H1 (cell line): ENCODE results near the gene TMEM245. TPM values are rescaled to one million over a fixed set of nuclear protein-coding genes. Genes with fewer than 3 reads are reported as not detected.

Experiments used
- CTCF ChIA-PET: fragments of 300-600 bp; sonication (Branson Sonifier 250); formaldehyde crosslinking; loops from one replicate; lab custom pipeline; 2021; ENCODE audit not compliant: partially characterized antibody; lab: Charles Lee
- POLR2A ChIA-PET: fragments of 300-600 bp; sonication (Branson Sonifier 250); formaldehyde crosslinking; loops from one replicate; lab custom pipeline; 2021; ENCODE audit warnings: inconsistent platforms; ENCODE audit not compliant: partially characterized antibody; lab: Charles Lee
- DNase-seq, 2 experiments: peaks; one replicate each; pipeline versions ENCODE4 v3.0.0 to v3.0.0-alpha.2; 2010 to 2022; ENCODE audit warnings: low spot score in 2 of 2, low read depth in 1 of 2, mixed read lengths in 1 of 2
- FAIRE-seq: peaks from 2 replicates; lab custom pipeline; 2011; peaks lifted over from hg19 to GRCh38; lab: Jason Lieb, UNC
- H2AFZ ChIP-seq: 2 replicates; pipeline ENCODE4 v1.8.1; 2012; ENCODE audit warnings: low read length, inconsistent platforms
- H2AK5ac ChIP-seq: 2 replicates; pipeline ENCODE4 v1.6.1; 2013; ENCODE audit warnings: low read depth, low read length
- H2BK120ac ChIP-seq: replicated peaks from 2 replicates; pipeline ENCODE3; 2013; ENCODE audit warnings: low read depth, low read length, inconsistent platforms
- H2BK12ac ChIP-seq: 2 replicates; pipeline ENCODE4 v1.6.1; 2013; ENCODE audit warnings: low read depth, low read length
- H2BK15ac ChIP-seq: 2 replicates; pipeline ENCODE4 v1.6.1; 2013; ENCODE audit warnings: low read length
- H2BK20ac ChIP-seq: 2 replicates; pipeline ENCODE4 v1.6.1; 2013; ENCODE audit warnings: low read length
- H2BK5ac ChIP-seq: 2 replicates; pipeline ENCODE4 v1.6.1; 2013; ENCODE audit warnings: low read depth, low read length
- H3K14ac ChIP-seq: 2 replicates; pipeline ENCODE4 v1.6.1; 2013; ENCODE audit warnings: inconsistent platforms; ENCODE audit not compliant: insufficient read length
- H3K18ac ChIP-seq: 2 replicates; pipeline ENCODE4 v1.6.1; 2013; ENCODE audit warnings: low read length; ENCODE audit errors: extremely low read depth
- H3K23ac ChIP-seq: 2 replicates; pipeline ENCODE4 v1.6.1; 2013; ENCODE audit warnings: inconsistent platforms; ENCODE audit not compliant: insufficient read length
- H3K23me2 ChIP-seq: 2 replicates; pipeline ENCODE4 v1.6.1; 2013; ENCODE audit warnings: low read depth, low read length
- H3K27ac ChIP-seq: 2 replicates; pipeline ENCODE4 v1.6.1; 2011; ENCODE audit warnings: low read depth, low read length, inconsistent platforms
- H3K27me3 ChIP-seq, 4 experiments: replicated peaks in 1 of 4; 1 replicate in 1 of 4; 2 replicates in 3 of 4; pipeline versions ENCODE4 v1.6.1 to v1.8.1; 2011 to 2013; ENCODE audit warnings: low read length in 3 of 4, mild to moderate bottlenecking in 3 of 4, inconsistent platforms in 2 of 4, mixed read lengths in 2 of 4, moderate library complexity in 1 of 4; ENCODE audit not compliant: control insufficient read depth in 3 of 4, insufficient read depth in 3 of 4; ENCODE audit errors: extremely low read depth in 1 of 4
- H3K36me3 ChIP-seq, 4 experiments: 2 replicates each; pipeline versions ENCODE4 v1.6.1 to v1.8.1; 2011 to 2013; ENCODE audit warnings: mild to moderate bottlenecking in 4 of 4, low read length in 3 of 4, moderate library complexity in 2 of 4, control low read depth in 1 of 4, inconsistent platforms in 1 of 4; ENCODE audit not compliant: insufficient read depth in 4 of 4, control insufficient read depth in 2 of 4
- H3K4ac ChIP-seq: replicated peaks from 2 replicates; pipeline ENCODE3; 2013; ENCODE audit warnings: low read length, low read depth, mixed read lengths, inconsistent platforms; ENCODE audit not compliant: insufficient read length
- H3K4me1 ChIP-seq, 4 experiments: replicated peaks in 1 of 4; 1 replicate in 1 of 4; 2 replicates in 3 of 4; pipeline versions ENCODE4 v1.6.1 to v1.8.1; 2011 to 2013; ENCODE audit warnings: low read length in 3 of 4, inconsistent platforms in 2 of 4, mixed read lengths in 1 of 4; ENCODE audit not compliant: insufficient read depth in 4 of 4, control insufficient read depth in 3 of 4
- H3K4me2 ChIP-seq, 2 experiments: 2 replicates each; pipeline versions ENCODE4 v1.6.1 to v1.8.1; 2011 to 2013; ENCODE audit warnings: low read depth in 2 of 2, low read length in 2 of 2, control low read depth in 1 of 2, inconsistent platforms in 1 of 2, mild to moderate bottlenecking in 1 of 2; ENCODE audit not compliant: insufficient read depth in 1 of 2
- H3K4me3 ChIP-seq, 4 experiments: fragments of 200-600, 300-600 bp in 1 of 4; sonication (generic), shearing (Covaris generic), sonication (Bioruptor Twin) in 1 of 4; 2 replicates each; pipeline versions ENCODE4 v1.5.1 to v1.8.1; 2011 to 2016; ENCODE audit warnings: low read length in 4 of 4, low read depth in 3 of 4, control low read depth in 2 of 4, inconsistent platforms in 2 of 4, mild to moderate bottlenecking in 2 of 4, mixed read lengths in 1 of 4, moderate library complexity in 1 of 4; ENCODE audit not compliant: insufficient read depth in 2 of 4; ENCODE audit errors: extremely low read depth in 1 of 4
- H3K56ac ChIP-seq: replicated peaks from 2 replicates; pipeline ENCODE3; 2013; ENCODE audit warnings: low read depth, mild to moderate bottlenecking, mixed read lengths, low read length, inconsistent platforms; ENCODE audit not compliant: insufficient read length
- H3K79me1 ChIP-seq: 2 replicates; pipeline ENCODE4 v1.6.1; 2013; ENCODE audit warnings: low read depth, low read length, control low read depth
- H3K79me2 ChIP-seq, 2 experiments: 2 replicates each; pipeline versions ENCODE4 v1.6.1 to v1.8.1; 2012 to 2013; ENCODE audit warnings: low read length in 2 of 2, mild to moderate bottlenecking in 2 of 2, inconsistent platforms in 1 of 2; ENCODE audit not compliant: insufficient read depth in 2 of 2, control insufficient read depth in 1 of 2
- H3K9ac ChIP-seq, 4 experiments: replicated peaks in 1 of 4; 1 replicate in 1 of 4; 2 replicates in 3 of 4; pipeline versions ENCODE4 v1.6.1 to v1.8.1; 2011 to 2013; ENCODE audit warnings: low read depth in 3 of 4, low read length in 3 of 4, control low read depth in 2 of 4, mild to moderate bottlenecking in 2 of 4, moderate library complexity in 2 of 4, inconsistent platforms in 1 of 4; ENCODE audit errors: extremely low read depth in 1 of 4
- H3K9me3 ChIP-seq, 2 experiments: 2 replicates each; pipeline versions ENCODE4 v1.6.1 to v1.8.1; 2012 to 2013; ENCODE audit warnings: mild to moderate bottlenecking in 2 of 2, moderate library complexity in 2 of 2, control low read depth in 1 of 2, inconsistent platforms in 1 of 2, low read depth in 1 of 2, low read length in 1 of 2, mixed read lengths in 1 of 2; ENCODE audit not compliant: insufficient read depth in 2 of 2
- H4K20me1 ChIP-seq, 2 experiments: replicated peaks in 1 of 2; 2 replicates each; pipeline versions ENCODE3 to v1.8.1; 2011 to 2013; ENCODE audit warnings: inconsistent platforms in 2 of 2, low read length in 2 of 2, mild to moderate bottlenecking in 1 of 2; ENCODE audit not compliant: insufficient read depth in 2 of 2, control insufficient read depth in 1 of 2
- H4K5ac ChIP-seq: 2 replicates; pipeline ENCODE4 v1.6.1; 2013; ENCODE audit warnings: low read length, low read depth, mixed read lengths, inconsistent platforms; ENCODE audit not compliant: insufficient read length
- H4K8ac ChIP-seq: 2 replicates; pipeline ENCODE4 v1.8.0; 2013; ENCODE audit warnings: mild to moderate bottlenecking, moderate library complexity, low read length, inconsistent platforms; ENCODE audit not compliant: insufficient read depth; ENCODE audit errors: extremely low read depth
- H4K91ac ChIP-seq: replicated peaks from 2 replicates; pipeline ENCODE3; 2013; ENCODE audit warnings: low read length, mixed read lengths, inconsistent platforms; ENCODE audit not compliant: insufficient read length
- MAFK ChIP-seq: IDR thresholded peaks from 2 replicates; pipeline ENCODE4 v1.6.1; 2012; ENCODE audit warnings: low read depth, mild to moderate bottlenecking, improper control_type of control experiment, low read length
- SIN3A ChIP-seq, 2 experiments: IDR thresholded peaks in 1 of 2; conservative IDR thresholded peaks in 1 of 2; 2 replicates each; pipeline ENCODE4 v1.6.1; 2011 to 2012; ENCODE audit warnings: low read length in 2 of 2, improper control_type of control experiment in 1 of 2, low read depth in 1 of 2, mild to moderate bottlenecking in 1 of 2
- WGBS, 2 experiments: shearing (Covaris generic) in 1 of 2; methylation state at CpG; one replicate each; pipeline versions ENCODE4 v1.1.6 to v1.1.7; 2013 to 2015; ENCODE audit warnings: low lambda C conversion rate in 2 of 2, mixed read lengths in 2 of 2, inconsistent platforms in 1 of 2, low coverage in 1 of 2, missing lambda C conversion rate in 1 of 2; ENCODE audit not compliant: insufficient replicate concordance in 2 of 2, insufficient coverage in 1 of 2, insufficient read length in 1 of 2; ENCODE audit errors: extremely low coverage in 1 of 2, missing lambda C conversion rate in 1 of 2; 5-methylcytosine and 5-hydroxymethylcytosine counted together
- polyA plus RNA-seq, 7 experiments: library from polyadenylated mRNA; depleted of rRNA in 3 of 7; stranded (reverse) in 5 of 7; unstranded in 2 of 7; fragments of >200 nt in 5 of 7; fragments of 200-250 nt in 2 of 7; gene quantifications; 1 replicate in 5 of 7; 2 replicates in 1 of 7; 4 replicates in 1 of 7; pipeline versions ENCODE4 v1.2.1 to v1.2.3, GENCODE V29; 2011 to 2013; ENCODE audit warnings: missing spikeins in 2 of 7, mixed read lengths in 2 of 7
- total RNA-seq: library from RNA; stranded (reverse); fragmentation: NEBNext Ultra II Directional; extraction: Animal tissue kit (Norgen Biotek cat#: 25700); gene quantifications from 2 replicates; pipeline ENCODE4 v1.2.1, GENCODE V29; 2021
- TF ChIP-seq, protein P1 (sequence below), 3 experiments: IDR thresholded peaks; 1 replicate in 2 of 3; 2 replicates in 1 of 3; pipeline versions ENCODE4 v1.5.1 to v1.6.1; 2011; ENCODE audit warnings: low read length in 3 of 3, mild to moderate bottlenecking in 3 of 3, inconsistent platforms in 2 of 3, low read depth in 1 of 3, moderate library complexity in 1 of 3; ENCODE audit not compliant: insufficient read depth in 1 of 3; ENCODE audit errors: control extremely low read depth in 1 of 3

The TMEM245 gene
- total and polyA plus RNA-seq, 2 of the 8 experiments (the other 6 are each of a cell fraction or from before 2014, with no cell fraction given) = 44.3 to 45.8 TPM

DNA sequence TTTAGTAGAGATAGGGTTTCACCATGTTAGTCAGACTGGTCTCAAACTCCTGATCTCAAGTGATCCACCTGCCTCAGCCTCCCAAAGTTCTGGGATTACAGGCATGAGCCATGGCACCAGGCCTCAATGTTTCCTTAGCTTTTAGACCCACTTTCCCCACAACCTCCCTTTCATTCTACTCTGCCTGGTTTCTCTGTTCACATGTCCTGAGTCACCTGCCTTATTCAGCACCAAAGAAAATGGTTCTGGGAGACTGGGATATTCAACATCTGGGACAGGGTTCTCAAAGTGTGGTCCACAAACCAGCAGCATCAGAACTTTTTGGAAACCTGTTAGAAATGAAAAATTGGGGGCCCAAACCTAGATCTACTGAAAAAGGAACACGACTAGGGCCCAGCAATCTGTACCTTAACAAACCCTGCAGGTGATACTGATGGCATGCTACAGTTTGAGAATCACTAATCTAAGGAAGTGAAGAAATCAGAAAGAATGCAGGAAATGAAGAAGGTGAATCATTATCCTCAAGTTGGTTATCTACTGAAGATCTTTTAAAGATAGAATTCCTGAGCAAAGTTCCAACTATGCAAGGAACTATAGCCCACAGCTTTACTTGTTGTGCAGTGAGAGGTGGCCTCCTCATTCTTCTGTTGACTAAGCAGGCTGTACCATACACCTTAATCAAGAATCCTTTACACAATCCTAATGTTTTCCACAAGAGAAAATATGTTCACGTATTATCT lies 54.6 kb downstream of the TMEM245 start:
- Histone ChIP-seq H3K9ac (no peak overlapping the region), H3K9me3 (no peaks in the 10 kb centered on the region), H3K4me1 (no peaks in the 10 kb centered on the region), H2BK12ac (no peak overlapping the region), H3K79me2 (no peaks in the 10 kb centered on the region), H2BK5ac (no peak overlapping the region), H4K91ac (no peak overlapping the region), H4K8ac (no peak overlapping the region), H3K23me2 (no peaks in the 10 kb centered on the region), H3K4ac (no peak overlapping the region), H3K36me3 (peaks cover 11 to 68% (median 46%) of the 10 kb centered on the region in 4 experiments), H2BK15ac (no peak overlapping the region), H2BK120ac (no peak overlapping the region), H3K14ac (no peak overlapping the region), H3K23ac (no peak overlapping the region), H4K5ac (no peak overlapping the region), H2BK20ac (no peak overlapping the region), H3K56ac (no peak overlapping the region), H3K27ac (no peak overlapping the region), H4K20me1 (peaks cover 0 to under 1% of the 10 kb centered on the region in 2 experiments), H3K27me3 (no peaks in the 10 kb centered on the region), H2AFZ (no peak overlapping the region), H3K18ac (no peak overlapping the region), H3K4me2 (no peak overlapping the region), H3K79me1 (no peaks in the 10 kb centered on the region), H3K4me3 (no peak overlapping the region), H2AK5ac (no peak overlapping the region)
- 87% methylated on average over 2 of the region's 2 CpGs; no CpG with 5 or more reads in 1 of the 2 experiments for WGBS, 2 experiments
- no peak for FAIRE-seq
- ChIA-PET POLR2A (interaction anchor here (1.1 kb wide), 1 partner anchor 17 kb away, joined by 4 read pairs; no protein-coding TSS in a partner anchor), CTCF (no interaction called here)
- DNase-seq = no peak
- TF ChIP-seq SIN3A (conservative IDR thresholded peaks at IDR 0.05 in 1 of 2, IDR thresholded peaks at IDR 0.05 in 1 of 2; ENCODE audit: low read depth in 1 of 2, low read length in 2 of 2) = no peak
- TF ChIP-seq, protein P1, sequence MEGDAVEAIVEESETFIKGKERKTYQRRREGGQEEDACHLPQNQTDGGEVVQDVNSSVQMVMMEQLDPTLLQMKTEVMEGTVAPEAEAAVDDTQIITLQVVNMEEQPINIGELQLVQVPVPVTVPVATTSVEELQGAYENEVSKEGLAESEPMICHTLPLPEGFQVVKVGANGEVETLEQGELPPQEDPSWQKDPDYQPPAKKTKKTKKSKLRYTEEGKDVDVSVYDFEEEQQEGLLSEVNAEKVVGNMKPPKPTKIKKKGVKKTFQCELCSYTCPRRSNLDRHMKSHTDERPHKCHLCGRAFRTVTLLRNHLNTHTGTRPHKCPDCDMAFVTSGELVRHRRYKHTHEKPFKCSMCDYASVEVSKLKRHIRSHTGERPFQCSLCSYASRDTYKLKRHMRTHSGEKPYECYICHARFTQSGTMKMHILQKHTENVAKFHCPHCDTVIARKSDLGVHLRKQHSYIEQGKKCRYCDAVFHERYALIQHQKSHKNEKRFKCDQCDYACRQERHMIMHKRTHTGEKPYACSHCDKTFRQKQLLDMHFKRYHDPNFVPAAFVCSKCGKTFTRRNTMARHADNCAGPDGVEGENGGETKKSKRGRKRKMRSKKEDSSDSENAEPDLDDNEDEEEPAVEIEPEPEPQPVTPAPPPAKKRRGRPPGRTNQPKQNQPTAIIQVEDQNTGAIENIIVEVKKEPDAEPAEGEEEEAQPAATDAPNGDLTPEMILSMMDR (IDR thresholded peaks at IDR 0.05; ENCODE audit: control extremely low read depth in 1 of 3, insufficient read depth in 1 of 3, low read depth in 1 of 3, low read length in 3 of 3) = no peak
- no peak for TF ChIP-seq MAFK
